ENCODE data around the gene FETUB. TPM values are rescaled to one million over a fixed set of nuclear protein-coding genes. Genes with fewer than 3 reads are reported as not detected.

Gene FETUB
- total RNA-seq, 2 experiments from 2014 or later = not detected

DNA sequence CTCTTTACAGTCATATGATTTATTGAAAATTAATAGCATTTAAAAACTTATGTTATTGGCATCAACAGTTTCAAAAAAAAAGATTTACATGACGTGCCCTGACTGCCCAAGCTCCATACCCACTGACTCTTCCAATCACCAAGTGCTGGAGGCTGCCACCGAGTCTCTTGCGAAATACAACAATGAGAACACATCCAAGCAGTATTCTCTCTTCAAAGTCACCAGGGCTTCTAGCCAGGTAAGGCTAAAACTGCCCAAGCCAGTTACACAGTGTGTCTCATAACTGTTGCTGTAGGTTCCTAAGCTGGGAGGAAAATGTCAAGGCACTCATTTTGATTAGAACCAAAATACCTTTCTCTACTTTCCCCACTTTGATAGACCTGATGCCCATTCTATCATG, 4.5 kb downstream of the FETUB start:
- H3K36me3 Mint-ChIP-seq (ENCODE audit: low read depth) = no peaks in the 10 kb centered on the region
- H3K9me3 Mint-ChIP-seq = no peaks in the 10 kb centered on the region
- Histone ChIP-seq H3K4me3 (ENCODE audit: low read length) (no peak overlapping the region), H3K9me3 (ENCODE audit: control insufficient read depth in 1 of 2, insufficient read depth in 1 of 2, low read length in 2 of 2) (no peaks in the 10 kb centered on the region), H3K36me3 (ENCODE audit: insufficient read depth, low read length) (no peaks in the 10 kb centered on the region), H3K27ac (ENCODE audit: low read depth in 1 of 2, low read length in 2 of 2) (no peak overlapping the region), H3K27me3 (ENCODE audit: control insufficient read depth in 1 of 2, insufficient read depth in 2 of 2, low read length in 2 of 2) (peaks cover 0 to 3% of the 10 kb centered on the region in 2 experiments), H3K4me1 (ENCODE audit: insufficient read depth, low read length) (no peaks in the 10 kb centered on the region)
- DNase-seq (no peak), ATAC-seq (ENCODE audit: poor library complexity) (no peak)
- intact Hi-C loops (cut with DNase I, micrococcal nuclease) = no loop called here
- POLR2A ChIA-PET = no interaction called here
- CTCF ChIA-PET = no interaction called here
- H3K27ac Mint-ChIP-seq = no peak overlapping the region
- H3K27me3 Mint-ChIP-seq = peaks cover 23% of the 10 kb centered on the region
- no peaks in the 10 kb centered on the region for H3K4me1 Mint-ChIP-seq (ENCODE audit: low read depth)
- no peak for TF ChIP-seq CTCF (IDR thresholded peaks at IDR 0.05)
- no peak overlapping the region for H3K4me3 Mint-ChIP-seq

DNA sequence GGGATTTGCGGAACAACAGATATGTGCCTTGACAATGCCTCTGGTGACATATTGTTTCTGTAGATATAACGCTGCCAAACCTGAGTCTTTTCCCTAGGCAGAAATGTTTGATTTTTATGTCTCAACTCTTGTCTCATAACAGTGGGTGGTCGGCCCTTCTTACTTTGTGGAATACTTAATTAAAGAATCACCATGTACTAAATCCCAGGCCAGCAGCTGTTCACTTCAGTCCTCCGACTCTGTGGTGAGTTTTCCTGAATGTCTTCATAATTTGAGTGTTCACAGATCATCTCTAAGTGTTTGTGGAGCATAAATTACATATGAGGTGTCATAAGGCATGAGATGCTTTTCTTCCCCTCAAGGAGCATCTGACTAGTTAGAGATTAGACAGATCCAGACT, 5.9 kb downstream of the FETUB start:
- Histone ChIP-seq H3K36me3 (ENCODE audit: insufficient read depth, low read length) (no peaks in the 10 kb centered on the region), H3K27ac (ENCODE audit: low read depth in 1 of 2, low read length in 2 of 2) (no peak overlapping the region), H3K4me3 (ENCODE audit: low read length) (no peak overlapping the region), H3K4me1 (ENCODE audit: insufficient read depth, low read length) (no peaks in the 10 kb centered on the region), H3K27me3 (ENCODE audit: control insufficient read depth in 1 of 2, insufficient read depth in 2 of 2, low read length in 2 of 2) (peaks cover 0 to 3% of the 10 kb centered on the region in 2 experiments), H3K9me3 (ENCODE audit: control insufficient read depth in 1 of 2, insufficient read depth in 1 of 2, low read length in 2 of 2) (no peaks in the 10 kb centered on the region)
- DNase-seq = no peak
- Mint-ChIP-seq H3K27ac (no peak overlapping the region), H3K4me3 (no peak overlapping the region), H3K4me1 (ENCODE audit: low read depth) (no peaks in the 10 kb centered on the region), H3K27me3 (peaks cover 19% of the 10 kb centered on the region), H3K9me3 (no peaks in the 10 kb centered on the region), H3K36me3 (ENCODE audit: low read depth) (no peaks in the 10 kb centered on the region)
- ChIA-PET POLR2A (no interaction called here), CTCF (no interaction called here)
- intact Hi-C loops (cut with DNase I, micrococcal nuclease) = no loop called here
- no peak for ATAC-seq (ENCODE audit: poor library complexity)
- no peak for TF ChIP-seq CTCF (IDR thresholded peaks at IDR 0.05)

DNA sequence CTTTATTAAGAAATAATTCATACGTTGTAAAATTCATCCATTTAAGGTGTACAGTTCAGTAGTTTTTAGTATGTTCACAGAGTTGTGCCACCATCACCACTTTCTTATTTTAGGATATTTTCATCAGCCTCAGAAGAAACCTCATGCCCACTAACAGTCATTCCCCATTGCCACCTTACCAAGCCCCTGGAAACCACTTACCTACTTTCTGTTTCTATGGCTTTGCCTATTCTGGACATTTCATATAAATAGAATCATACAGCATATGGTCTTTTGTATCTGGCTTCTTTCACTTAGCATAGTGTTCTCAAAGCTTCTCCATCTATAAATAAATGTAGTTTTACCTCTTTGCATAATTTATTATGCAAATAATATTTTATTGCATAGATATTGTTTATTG, 6.6 kb downstream of the FETUB start:
- Mint-ChIP-seq H3K36me3 (ENCODE audit: low read depth) (no peaks in the 10 kb centered on the region), H3K4me1 (ENCODE audit: low read depth) (no peaks in the 10 kb centered on the region)
- POLR2A ChIA-PET = no interaction called here

More for the DNA sequence above, 6.6 kb downstream of the FETUB start:
- H3K4me3 Mint-ChIP-seq = no peak overlapping the region
- H3K27ac Mint-ChIP-seq = no peak overlapping the region
- H3K4me1 ChIP-seq (ENCODE audit: insufficient read depth, low read length) = no peaks in the 10 kb centered on the region
- TF ChIP-seq CTCF (IDR thresholded peaks at IDR 0.05) = no peak
- intact Hi-C loops (cut with DNase I, micrococcal nuclease) = no loop called here
- CTCF ChIA-PET = no interaction called here
- no peak for DNase-seq
- H3K27me3 ChIP-seq (ENCODE audit: control insufficient read depth in 1 of 2, insufficient read depth in 2 of 2, low read length in 2 of 2) = peaks cover 0 to 3% of the 10 kb centered on the region in 2 experiments
- no peak overlapping the region for H3K27ac ChIP-seq (ENCODE audit: low read depth in 1 of 2, low read length in 2 of 2)
- H3K36me3 ChIP-seq (ENCODE audit: insufficient read depth, low read length) = no peaks in the 10 kb centered on the region
- peaks cover 19% of the 10 kb centered on the region for H3K27me3 Mint-ChIP-seq
- H3K9me3 ChIP-seq (ENCODE audit: control insufficient read depth in 1 of 2, insufficient read depth in 1 of 2, low read length in 2 of 2) = no peaks in the 10 kb centered on the region
- ATAC-seq (ENCODE audit: poor library complexity) = no peak
- H3K9me3 Mint-ChIP-seq = no peaks in the 10 kb centered on the region
- no peak overlapping the region for H3K4me3 ChIP-seq (ENCODE audit: low read length)

Measured in CD4-positive, alpha-beta T cell (primary cell).